ENCODE results near the gene P2RX7.

DNA sequence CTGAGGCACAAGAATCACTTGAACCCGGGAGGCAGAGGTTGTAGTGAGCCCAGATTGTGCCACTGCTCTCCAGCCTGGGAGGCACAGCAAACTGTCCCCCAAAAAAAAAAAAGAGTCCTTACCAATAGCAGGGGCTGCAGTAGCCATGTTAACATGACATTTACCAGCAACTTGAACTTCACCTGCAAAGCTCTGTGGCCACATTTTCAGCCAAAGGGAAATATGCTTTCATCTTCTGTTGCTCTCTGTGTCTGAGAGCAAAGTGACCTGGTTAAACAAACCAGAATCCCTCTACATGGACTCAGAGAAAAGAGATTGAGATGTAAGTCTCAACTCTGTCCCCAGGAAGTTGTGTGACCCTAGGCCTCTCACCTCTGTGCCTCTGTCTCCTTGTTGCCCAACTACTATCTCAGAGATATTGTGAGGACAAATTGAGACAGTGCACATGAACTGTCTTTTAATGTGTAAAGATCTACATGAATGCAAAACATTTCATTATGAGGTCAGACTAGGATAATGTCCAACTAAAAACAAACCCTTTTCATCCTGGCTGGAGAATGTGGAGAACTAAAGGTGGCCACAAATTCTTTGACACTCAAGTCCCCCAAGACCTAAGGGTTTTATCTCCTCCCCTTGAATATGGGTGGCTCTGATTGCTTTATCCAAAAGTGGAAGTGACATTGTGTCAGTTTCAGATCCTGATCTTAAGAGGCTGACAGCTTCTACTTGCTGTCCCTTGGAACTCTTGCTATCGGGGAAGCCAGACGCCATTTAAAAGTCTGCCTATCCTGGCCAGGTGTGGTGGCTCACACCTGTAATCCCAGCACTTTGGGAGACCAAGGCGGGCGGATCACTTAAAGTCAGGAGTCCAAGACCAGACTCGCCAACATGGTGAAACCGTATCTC lies 52.6 kb downstream of the P2RX7 start:
- TF ChIP-seq, protein P1, sequence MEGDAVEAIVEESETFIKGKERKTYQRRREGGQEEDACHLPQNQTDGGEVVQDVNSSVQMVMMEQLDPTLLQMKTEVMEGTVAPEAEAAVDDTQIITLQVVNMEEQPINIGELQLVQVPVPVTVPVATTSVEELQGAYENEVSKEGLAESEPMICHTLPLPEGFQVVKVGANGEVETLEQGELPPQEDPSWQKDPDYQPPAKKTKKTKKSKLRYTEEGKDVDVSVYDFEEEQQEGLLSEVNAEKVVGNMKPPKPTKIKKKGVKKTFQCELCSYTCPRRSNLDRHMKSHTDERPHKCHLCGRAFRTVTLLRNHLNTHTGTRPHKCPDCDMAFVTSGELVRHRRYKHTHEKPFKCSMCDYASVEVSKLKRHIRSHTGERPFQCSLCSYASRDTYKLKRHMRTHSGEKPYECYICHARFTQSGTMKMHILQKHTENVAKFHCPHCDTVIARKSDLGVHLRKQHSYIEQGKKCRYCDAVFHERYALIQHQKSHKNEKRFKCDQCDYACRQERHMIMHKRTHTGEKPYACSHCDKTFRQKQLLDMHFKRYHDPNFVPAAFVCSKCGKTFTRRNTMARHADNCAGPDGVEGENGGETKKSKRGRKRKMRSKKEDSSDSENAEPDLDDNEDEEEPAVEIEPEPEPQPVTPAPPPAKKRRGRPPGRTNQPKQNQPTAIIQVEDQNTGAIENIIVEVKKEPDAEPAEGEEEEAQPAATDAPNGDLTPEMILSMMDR (conservative IDR thresholded peaks at IDR 0.05; ENCODE audit: low read depth, low read length): no peak
- no peak for TF ChIP-seq EZH2 (IDR thresholded peaks at IDR 0.05; ENCODE audit: borderline replicate concordance, low read depth, low read length, poor library complexity, severe bottlenecking)

All from A673 (cell line).